ENCODE results near the gene PLEKHA7.
"Not testable (repeated sequence)": the region's sequence is repeated elsewhere in the genome, so short reads cannot be mapped to it uniquely, and the experiment has no call there.

The PLEKHA7 gene

DNA sequence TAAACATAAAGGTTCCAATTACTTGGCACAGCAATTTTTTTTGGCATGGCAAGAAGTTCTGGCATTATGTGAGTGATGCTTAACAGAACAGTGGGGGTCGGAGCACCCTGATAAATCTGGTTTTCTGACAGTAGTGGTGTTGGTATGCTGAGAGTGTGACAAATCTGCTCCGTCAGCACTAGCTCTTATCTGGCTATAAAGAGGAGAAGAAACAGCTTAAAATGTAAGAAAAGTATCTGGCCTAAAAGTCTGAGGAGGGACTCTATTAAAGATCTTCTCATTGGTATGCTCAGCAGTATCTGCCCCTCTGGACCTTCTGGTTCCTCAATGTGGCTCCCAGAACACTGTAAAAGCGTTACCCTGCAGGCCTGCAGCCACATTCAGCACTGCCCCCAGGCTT, 137.4 kb downstream of the PLEKHA7 start:
- no peak for DNase-seq

DNA sequence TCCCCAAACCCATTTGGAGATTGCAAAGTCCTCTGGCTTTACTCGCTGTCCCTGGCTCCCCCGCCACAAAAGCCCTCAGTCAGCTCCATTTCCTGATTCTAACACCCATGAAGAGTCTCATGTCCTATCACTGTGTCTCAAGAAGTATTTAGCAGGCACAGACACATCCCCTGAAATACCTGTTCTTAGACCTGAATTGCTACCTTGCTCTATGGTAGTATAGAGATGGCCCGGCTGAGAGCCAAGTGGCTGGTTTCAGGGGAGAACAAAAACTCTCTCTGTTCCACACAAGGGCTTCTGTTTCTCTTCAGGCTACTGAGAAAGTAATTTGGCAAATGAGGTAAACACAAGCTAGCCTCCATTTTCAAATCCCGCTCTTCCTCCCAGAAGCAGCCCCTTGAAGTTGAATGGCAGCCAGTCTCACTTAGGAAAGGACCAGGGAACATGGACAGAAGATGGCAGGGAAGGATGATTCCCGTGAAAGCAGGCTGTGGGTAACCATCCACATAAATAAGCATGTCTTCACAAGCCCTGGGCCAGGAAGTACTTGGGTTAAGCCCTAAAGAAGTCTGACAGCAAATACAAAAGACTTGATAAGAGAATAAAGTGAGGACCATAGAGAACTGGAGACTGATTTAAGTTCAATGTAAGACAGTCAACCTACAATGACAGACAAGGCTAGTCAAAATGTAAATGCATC, 138.0 kb downstream of the PLEKHA7 start:
- DNase-seq, result no peak

DNA sequence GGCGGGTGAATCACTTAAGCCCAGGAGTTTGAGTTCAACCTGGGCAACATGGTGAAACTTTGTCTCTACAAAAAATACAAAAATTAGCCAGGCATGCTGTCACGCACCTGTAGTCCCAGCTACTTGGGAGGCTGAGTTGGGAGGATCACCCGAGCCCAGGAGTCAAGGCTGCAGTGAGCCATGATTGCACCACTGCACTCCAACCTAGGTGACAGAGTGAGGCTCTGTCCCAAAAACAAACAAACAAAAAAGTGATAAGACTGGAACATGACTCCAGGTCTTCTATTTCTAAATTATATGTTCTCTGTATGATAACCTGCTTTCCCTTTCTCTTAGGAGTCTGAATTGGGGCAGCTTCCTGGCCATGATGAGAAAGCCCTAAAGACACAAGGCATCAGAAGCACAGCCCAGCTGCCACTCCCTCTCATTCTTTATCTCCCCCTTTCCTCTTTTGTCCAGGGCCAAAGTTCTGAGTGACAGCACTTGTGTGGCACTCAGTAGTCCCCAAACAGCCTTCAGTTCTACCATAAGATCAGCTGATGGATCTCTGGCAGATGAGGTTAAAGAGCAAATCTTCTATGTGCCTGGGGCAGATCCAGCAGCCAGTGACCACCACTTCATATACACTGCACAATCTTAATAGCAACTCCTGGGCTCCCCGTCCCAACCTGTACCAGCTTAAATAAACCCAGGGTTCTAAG, 139.8 kb downstream of the PLEKHA7 start:
- DNase-seq, result no peak

DNA sequence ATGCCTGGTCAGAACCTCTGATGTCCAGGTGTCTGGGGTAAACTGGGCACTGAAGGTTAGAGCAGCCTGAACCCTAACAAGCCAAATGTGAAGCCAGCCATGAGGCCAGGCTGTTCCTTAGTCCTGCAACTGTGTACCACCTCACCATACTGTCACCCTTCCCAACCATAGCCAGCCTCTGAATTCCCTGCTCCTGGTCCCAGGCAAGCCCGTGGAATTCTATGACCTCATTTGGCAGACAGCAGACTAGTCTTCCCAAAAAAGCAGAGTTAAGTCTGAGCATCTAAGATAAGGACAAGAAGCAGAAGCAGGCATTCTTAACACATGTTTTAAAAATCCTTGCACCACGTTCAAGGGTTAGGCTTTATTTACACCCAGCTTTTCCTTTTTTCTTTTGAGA, 140.9 kb downstream of the PLEKHA7 start:
- no peak for DNase-seq

DNA sequence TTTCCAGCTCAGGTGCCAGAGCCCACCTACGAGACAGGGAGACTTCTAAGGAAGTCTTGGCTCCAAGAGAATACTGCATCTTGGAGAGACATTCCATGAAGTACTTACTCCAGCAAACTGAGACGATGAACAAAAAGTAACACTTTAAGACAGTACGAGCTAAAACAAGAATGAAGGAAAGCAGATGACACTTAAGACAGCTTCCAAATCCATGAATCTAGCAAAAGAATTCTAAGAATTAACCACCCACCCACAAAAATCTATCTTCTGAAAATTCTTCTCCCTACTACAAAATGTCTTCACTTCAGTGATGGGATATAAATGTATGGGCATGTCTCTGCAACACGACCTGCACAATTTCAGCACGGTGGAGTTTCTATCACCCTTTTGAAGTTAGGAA, 142.8 kb downstream of the PLEKHA7 start:
- DNase-seq, result no peak

DNA sequence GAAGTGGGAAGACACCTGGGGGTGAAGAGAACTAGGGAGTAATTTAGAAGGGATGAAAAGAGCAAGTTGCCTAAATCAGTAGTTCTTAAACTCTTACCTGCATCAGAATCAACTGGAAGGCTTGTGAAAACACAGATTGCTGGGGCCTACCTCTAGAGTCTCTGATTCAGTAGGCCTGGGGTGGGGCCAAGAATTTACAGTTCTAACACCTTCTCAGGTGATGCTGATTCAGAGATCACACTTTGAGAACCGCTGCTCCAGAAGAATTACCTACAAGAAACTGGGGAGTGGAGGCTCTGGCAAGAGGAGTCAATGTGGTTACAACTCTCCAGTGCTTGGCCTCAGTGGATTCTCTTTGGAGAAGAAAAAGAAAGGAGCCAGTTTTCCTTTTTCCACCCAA, 147.1 kb downstream of the PLEKHA7 start:
- DNase-seq, result no peak

DNA sequence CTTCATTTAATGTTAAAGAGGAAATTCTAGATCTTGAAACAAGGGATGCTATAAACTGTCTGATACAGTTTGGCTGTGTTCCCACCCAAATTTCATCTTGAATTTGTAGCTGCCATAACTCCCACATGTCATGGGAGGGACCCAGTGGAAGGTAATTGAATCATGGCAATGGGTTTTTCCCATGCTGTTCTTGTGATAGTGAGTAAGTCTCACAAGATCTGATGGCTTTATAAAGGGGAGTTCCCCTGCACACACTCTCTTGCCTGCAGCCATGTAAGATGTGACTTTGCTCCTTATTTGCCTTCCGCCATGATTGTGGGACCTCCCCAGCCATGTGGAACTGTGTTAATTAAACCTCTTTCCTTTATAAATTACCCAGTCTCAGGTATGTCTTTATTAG, 149.8 kb downstream of the PLEKHA7 start:
- DNase-seq, result not testable (repeated sequence)

DNA sequence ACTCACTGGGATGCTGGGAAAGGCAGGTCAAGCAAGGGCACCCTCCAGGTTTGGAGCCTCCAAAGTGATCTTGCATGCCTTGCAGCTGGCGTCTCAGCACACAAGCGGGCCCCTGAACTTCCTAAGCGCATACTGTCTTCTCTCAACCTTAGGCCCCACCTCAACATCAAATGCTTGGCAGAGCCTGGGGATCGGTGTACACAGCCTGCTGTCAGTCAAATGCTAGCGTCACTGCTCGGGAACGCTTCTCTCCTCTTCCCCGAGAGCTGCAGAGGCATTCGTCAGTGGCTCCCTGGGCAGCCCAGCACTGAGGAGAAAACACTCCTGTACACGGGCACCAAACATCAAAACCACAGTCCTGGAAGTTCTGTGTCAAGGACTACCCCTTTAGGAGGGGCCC, 150.8 kb downstream of the PLEKHA7 start:
- DNase-seq, result no peak

DNA sequence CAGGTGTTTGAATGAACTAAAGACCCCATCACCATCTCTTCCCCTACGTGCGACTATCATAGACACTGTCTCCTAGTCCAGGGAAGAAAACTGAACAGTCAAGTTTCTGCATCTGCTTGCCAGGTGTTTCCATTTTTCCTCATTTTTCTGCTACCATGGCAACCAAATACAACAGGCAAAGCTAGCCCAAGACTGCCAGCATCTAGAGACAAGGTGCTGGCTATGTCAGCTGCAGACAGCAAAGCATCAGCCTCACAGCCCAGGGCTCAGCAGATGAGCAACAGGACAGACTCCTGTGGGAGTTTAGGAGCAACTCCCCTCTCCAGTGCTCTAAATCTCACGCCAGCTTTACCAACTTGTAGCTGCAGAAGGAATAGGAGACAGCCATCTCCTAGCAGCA, 151.5 kb downstream of the PLEKHA7 start:
- no peak for DNase-seq

DNA sequence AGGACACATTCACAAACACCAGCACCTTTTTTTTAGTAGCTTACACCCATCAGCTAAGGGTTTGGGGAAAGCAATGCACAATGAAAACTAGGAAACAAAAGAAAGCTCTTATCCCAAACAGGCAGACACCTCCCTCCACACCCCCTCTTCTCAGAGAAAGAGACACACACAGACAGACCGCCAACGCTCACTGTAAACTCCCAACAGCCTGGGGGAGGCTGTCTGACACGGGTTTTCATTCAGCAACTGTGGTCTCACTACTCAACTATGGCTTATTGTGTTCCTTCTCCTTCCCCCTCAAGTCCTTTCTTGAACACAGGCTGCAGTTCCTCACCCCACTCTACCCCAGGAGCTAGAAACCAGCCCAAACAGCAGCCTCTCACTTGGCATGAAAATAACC, 152.4 kb downstream of the PLEKHA7 start:
- DNase-seq, result no peak

DNA sequence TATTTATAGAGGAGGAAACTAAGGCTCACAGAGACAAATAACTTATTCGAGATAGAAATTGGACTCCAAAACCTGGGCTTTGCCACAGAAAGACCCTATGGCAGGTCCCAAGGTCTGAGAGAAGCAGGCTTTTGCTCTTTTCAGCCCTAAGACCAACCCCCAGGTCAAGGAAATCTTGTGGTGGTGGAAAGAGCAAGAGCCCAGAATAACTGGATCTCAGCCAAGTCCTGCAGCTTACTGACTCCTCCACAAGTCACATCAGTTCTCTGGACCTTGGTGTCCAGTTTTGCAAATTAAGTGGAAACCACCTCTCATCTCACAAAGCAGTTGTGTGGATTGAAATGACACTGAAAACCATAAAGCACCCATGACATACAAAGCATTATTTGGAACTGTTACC, 153.6 kb downstream of the PLEKHA7 start:
- no peak for DNase-seq

DNA sequence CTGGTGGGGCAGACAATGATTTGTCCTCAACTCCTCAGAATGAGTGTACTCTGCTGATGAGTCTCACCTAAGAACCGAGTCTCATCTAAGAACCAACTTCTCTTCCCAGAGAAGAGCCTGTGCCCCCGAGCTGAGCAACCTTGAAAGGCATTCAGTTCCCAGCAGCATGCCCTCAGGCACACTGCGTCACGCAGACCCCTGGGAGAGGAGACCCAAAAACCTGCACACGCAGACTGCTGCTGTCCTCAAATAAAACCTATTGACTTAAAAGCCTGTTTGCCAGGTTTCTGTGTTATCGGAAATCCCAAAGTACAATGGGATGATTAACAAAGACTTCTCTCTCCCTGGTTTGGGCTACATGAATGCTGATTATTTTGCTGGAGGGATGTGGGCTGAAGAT, 154.6 kb downstream of the PLEKHA7 start:
- no peak for DNase-seq

DNA sequence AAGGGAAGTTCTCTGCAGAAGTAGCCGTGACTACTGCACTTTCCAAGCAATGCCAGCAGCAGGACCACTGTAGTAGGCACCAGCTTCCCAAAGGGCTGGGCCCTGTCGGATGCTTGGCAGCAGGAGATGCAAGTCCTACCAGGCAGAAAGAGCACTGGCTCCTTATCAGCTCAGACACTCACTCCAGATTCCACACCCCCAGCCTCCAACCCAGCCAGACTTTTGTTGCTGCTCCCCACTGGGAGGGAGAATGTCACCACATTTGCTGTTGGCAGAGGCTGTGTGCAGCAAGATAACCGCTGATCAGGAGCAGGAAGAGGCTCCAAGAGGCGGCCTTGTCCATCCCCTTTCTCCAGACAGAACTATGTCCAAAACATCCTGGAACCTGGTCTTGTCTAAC, 157.0 kb downstream of the PLEKHA7 start:
- no peak for DNase-seq

DNA sequence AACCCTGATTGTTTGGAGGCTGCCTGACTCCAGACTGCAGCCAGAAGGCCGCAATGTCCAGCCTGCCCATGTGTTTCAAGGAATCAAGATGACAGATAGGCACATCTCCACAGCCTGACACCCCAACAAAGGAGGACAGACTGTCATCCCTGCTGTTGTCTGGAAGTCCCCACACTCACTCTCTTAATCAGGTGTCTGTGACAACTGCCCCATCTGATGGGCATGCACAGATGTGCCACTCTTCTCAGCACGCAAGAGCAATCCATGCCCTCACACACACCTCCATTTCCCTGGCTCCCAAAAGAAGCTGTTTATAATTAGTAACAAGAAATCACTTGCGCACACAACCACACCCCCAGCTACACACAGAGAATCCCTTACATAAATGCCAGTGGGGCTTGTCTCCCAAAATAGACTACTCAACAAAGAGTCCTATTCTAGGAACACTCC, 158.2 kb downstream of the PLEKHA7 start:
- no peak for DNase-seq

DNA sequence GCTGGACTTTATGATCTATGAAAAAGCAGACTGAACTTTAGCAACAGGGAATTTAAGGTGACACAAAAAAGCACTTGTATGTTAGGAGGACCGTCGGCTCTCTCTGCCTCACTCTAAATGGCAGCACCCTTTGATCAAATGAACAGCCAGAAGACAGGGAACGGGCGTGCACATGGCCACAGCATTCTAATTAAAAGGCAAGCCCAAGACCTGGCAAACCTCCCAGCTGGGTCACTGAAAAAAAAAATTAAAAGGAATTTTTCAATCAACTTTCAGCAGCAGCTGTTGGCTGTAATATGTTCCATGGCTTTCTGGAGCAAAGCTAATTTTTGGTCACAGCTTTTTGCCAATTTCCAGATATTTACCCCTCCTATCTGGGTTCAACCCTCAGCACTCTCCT, 159.2 kb downstream of the PLEKHA7 start:
- DNase-seq, result no peak

DNA sequence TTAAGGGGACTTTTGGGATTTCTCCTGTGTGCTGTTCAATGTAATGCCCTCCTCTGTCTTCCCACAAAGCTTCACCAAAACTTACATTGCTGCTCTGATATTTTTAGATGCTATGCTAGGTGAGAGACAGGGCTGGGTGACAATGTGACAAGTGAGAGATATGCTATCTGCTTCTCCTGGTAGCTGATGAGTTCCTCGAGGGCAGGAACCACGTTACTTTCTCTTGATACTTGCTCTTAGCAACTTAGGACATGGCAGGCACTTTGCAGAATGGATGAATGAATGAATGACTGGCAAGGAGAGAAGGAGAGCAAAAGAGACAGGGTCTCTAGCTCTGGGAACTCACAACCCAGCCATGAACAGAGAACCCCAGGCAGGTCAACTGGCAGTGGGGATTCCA, 160.4 kb downstream of the PLEKHA7 start:
- no peak for DNase-seq

DNA sequence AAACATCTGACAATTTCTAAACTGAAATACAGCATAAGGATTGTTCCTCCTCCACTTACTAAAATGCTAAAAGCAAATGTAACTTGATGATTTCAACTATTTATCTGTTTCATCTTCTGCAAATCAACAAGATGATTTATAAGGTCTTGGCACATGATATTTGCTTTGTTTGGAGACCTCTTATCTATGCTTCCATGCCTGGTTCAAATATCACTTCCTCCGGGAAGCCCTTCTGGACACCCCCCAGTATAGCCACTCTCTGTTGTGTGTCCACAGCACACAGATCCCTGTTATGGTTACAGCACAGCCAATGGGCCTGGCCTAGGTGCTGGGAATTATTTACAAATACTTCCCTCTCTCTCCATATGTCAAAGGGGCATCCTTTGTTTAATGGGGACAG, 160.9 kb downstream of the PLEKHA7 start:
- no peak for DNase-seq

DNA sequence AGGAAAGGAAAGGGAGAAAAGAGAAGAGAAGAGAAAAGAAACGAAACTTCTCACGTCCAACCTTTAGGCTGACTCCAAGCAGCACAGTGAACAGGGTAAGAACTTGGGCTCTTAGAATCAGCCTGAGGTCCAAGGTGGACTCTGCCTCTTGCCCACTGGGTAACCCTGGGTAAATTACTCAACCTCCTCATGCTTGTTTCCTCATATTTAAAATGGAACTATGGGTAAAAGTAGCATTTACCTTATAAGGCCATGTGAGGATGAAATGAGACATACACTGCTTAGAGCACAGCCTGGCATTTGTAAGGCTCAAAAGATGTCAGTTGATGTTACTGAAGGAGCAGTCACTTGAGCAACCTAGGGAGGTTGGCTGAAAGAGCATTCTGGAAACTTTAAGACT, 167.9 kb downstream of the PLEKHA7 start:
- no peak for DNase-seq

DNA sequence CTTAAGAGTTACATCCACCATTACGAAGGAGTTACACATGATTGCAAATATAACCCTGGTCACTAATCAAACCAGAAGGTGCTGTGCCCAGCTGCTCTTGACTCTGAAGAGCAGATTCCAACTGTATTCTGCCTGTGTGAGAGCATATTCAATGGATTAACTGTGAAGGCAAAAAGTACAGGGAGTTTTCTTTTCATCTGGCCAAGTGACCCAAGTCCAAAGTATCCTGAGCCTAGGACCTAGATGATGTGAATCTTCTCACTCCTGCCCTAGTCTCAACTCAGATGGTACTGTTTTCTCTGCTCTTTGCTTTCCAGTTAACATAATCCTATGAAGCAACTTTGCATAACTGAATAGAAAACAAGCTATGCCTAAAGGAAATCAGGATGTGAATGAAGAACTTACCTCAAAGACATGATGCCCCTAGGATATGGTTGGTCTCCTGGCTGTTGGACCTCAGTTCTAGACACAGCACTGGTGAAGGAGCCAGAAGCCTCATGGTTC, 169.9 kb downstream of the PLEKHA7 start:
- no peak for DNase-seq

DNA sequence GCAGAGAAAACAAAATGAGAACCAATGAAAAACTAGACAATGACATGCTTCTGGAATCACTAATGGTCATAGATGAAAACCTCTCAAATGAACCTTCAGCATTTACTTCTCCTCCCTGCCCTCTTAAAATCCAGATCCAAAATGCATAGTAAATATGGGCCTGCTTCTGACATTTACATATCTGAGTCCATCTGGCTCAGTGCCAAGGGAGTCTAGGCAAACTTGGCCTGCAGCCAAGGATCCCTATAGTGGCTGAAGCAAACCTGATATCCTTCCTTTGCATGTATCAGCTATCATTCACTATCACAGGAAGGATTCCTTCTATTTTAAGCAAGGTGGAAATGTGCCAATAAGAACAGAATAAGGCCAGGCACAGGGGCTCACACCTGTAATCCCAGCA, 170.9 kb downstream of the PLEKHA7 start:
- DNase-seq, result no peak

DNA sequence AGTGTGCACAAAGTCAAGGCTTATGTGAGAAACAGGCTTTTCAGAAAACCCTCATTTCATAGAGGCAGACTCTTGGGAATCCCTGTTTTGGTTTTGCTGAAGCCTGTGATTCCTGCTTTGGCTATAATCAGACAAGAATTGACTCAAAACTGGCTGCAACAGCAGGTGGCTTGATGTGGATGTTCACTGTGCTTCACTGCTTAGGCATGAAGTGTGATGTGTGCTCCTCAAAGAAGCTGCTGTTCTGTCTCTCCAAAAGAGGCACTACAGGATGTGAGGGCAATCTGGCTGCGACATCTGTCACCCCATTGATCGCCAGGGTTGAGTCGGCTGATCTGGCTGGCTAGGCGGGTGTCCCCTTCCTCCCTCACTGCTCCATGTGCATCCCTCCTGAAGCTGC, 172.2 kb downstream of the PLEKHA7 start:
- no peak for DNase-seq

DNA sequence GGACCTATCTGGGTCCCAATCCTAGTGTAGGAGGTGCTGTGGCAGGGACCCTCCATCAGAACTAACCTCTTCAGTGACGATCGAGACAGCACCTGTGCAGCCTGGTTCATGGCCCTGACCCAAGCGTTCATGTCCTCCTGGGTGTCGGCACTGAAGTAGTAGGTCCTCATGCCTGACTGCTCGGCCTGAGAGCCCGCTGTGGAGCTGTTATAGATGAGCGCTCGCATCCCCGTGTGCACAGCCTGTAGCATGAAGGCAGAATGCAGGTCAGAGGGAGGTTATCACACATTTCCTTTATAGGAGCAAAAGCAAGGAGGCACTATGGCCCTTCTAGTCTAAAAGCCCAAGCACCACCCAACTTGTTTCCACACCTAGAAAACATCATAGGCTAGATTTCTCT, 172.7 kb downstream of the PLEKHA7 start:
- no peak for DNase-seq

DNA sequence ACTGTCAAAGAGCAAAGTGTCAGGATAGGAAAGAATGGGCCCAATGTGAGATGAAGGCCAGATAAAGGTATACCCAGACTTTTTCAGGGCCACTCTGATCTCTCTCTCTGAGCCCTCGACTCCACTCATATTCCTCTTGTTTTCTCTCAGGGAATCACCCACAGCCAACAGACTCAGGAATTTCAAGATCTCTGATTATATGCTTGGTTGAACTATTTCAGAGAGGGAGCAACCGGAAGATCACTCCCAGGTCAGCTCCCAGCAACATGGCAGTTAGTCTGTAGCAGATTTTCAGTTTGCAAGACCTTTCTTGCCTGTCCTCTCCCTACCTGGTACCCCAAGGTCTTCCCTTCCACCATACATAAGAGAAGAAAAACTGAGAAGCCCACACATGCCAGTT, 173.3 kb downstream of the PLEKHA7 start:
- no peak for DNase-seq

DNA sequence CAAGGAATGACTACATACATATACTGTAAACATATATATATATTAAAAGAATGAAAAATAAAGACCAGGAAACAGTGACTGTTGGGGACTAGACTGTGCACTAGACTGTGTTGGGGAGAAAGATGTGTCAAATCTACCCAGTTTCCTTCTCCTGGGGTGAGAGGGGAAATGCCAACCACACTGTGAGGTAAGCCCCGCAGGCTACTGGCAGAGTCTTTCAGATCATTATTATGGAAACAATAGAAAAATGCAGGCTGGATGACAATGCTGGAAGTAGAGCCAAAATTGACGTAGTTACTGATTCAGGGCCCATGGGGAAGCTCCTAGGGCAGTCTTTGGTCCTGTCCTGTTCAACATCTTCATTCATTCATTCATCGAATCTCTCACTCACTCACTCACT, 174.4 kb downstream of the PLEKHA7 start:
- no peak for DNase-seq

DNA sequence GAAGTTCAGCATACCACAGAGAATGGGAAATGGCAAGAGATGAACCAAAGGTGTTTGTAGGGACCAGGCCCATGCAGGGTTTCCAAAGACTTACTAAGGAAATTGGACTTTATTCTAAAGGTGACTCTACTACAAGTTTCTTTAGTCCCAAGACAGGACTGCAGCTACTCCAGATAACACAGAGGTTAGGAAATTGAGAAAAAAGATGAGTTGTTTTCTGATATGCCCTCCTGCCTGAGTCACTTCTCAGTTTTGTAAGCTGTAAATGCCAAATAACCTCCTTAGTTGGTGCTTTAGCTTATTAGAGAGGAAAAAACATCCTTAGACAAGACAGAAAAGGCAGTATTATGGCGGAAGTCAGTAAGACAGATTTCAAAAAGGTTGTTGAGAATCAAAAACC, 179.8 kb downstream of the PLEKHA7 start:
- no peak for DNase-seq

Measured in CD4-positive, alpha-beta T cell treated with Interleukin-4 for 4 hours (primary cell).